IMR-90 (cell line): ENCODE measurements around the gene FAM83C. TPM values are rescaled to one million over a fixed set of nuclear protein-coding genes. Genes with fewer than 3 reads are reported as not detected.

Experiments used
- ATAC-seq: fragments of 200-7000 bp; cut with Tn5 transposase; 2 replicates; pipeline ENCODE4 v1.9.1; 2020; ENCODE audit warnings: low read depth, mild to moderate bottlenecking, moderate library complexity
- BruUV-seq: library from RNA; stranded (reverse); fragments of 400-500 nt; replicated peaks from 2 replicates; lab custom pipeline; 2021; lab: Mats Ljungman, UMichigan
- CTCF ChIA-PET: fragments of 300-600 bp; formaldehyde crosslinking; extraction: SDS; loops from one replicate; lab custom pipeline; 2021; ENCODE audit warnings: antibody characterized with exemption; lab: Yijun Ruan, JAX
- POLR2A ChIA-PET: fragments of 300-600 bp; sonication (Branson Sonifier 250); formaldehyde crosslinking; loops from one replicate; lab custom pipeline; 2022; ENCODE audit warnings: antibody characterized with exemption; ENCODE audit not compliant: unreplicated experiment; lab: Charles Lee
- DNase-seq: peaks from one replicate; pipeline ENCODE4 v3.0.0; 2013
- H2AFZ ChIP-seq: replicated peaks from 2 replicates; pipeline ENCODE3; 2013; ENCODE audit warnings: low read length, mild to moderate bottlenecking; ENCODE audit not compliant: poor library complexity
- H2AK5ac ChIP-seq: 2 replicates; pipeline ENCODE4 v1.6.1; 2013; ENCODE audit warnings: low read depth, low read length, inconsistent platforms
- H2AK9ac ChIP-seq: replicated peaks from 2 replicates; pipeline ENCODE3; 2013; ENCODE audit warnings: mild to moderate bottlenecking, low read depth, low read length, moderate library complexity; ENCODE audit not compliant: poor library complexity
- H2BK120ac ChIP-seq: 2 replicates; pipeline ENCODE4 v1.6.1; 2013; ENCODE audit warnings: low read depth, low read length, inconsistent platforms
- H2BK15ac ChIP-seq: 3 replicates; pipeline ENCODE4 v1.6.1; 2013; ENCODE audit warnings: low read depth, low read length, inconsistent platforms
- H2BK20ac ChIP-seq: 2 replicates; pipeline ENCODE4 v1.6.1; 2013; ENCODE audit warnings: low read depth, mild to moderate bottlenecking, inconsistent platforms, low read length, moderate library complexity
- H2BK5ac ChIP-seq: 2 replicates; pipeline ENCODE4 v1.6.1; 2013; ENCODE audit warnings: mild to moderate bottlenecking, low read depth, low read length, inconsistent platforms; ENCODE audit not compliant: poor library complexity, severe bottlenecking
- H3K14ac ChIP-seq: replicated peaks from 2 replicates; pipeline ENCODE4 v1.6.1; 2013; ENCODE audit warnings: low read depth, low read length, inconsistent platforms
- H3K18ac ChIP-seq: 2 replicates; pipeline ENCODE4 v1.6.1; 2013; ENCODE audit warnings: low read depth, low read length, control low read depth
- H3K23ac ChIP-seq: 2 replicates; pipeline ENCODE4 v1.6.1; 2013; ENCODE audit warnings: low read depth, low read length, inconsistent platforms
- H3K27ac ChIP-seq: 2 replicates; pipeline ENCODE4 v1.5.1; 2013; ENCODE audit warnings: mild to moderate bottlenecking, control low read depth, low read length; ENCODE audit not compliant: insufficient read depth
- H3K27me3 ChIP-seq: 2 replicates; pipeline ENCODE4 v1.6.1; 2013; ENCODE audit warnings: low read length; ENCODE audit not compliant: control insufficient read depth, insufficient read depth
- H3K36me3 ChIP-seq: 2 replicates; pipeline ENCODE4 v1.6.1; 2013; ENCODE audit warnings: low read length, mixed read lengths; ENCODE audit not compliant: control insufficient read depth, insufficient read depth
- H3K4ac ChIP-seq: 2 replicates; pipeline ENCODE4 v1.6.1; 2013; ENCODE audit warnings: low read depth, low read length, inconsistent platforms
- H3K4me1 ChIP-seq: 2 replicates; pipeline ENCODE4 v1.6.1; 2013; ENCODE audit warnings: low read length, mixed read lengths; ENCODE audit not compliant: control insufficient read depth, insufficient read depth
- H3K4me2 ChIP-seq: 2 replicates; pipeline ENCODE4 v1.6.1; 2013; ENCODE audit warnings: low read depth, mild to moderate bottlenecking, control low read depth, low read length, moderate library complexity
- H3K4me3 ChIP-seq: 2 replicates; pipeline ENCODE4 v1.5.1; 2013; ENCODE audit warnings: low read depth, mild to moderate bottlenecking, control low read depth, low read length, moderate library complexity; ENCODE audit not compliant: insufficient read depth
- H3K56ac ChIP-seq: 2 replicates; pipeline ENCODE4 v1.6.1; 2013; ENCODE audit warnings: low read length, inconsistent platforms; ENCODE audit not compliant: insufficient read depth; ENCODE audit errors: extremely low read depth
- H3K79me1 ChIP-seq, 2 experiments: 2 replicates each; pipeline ENCODE4 v1.6.1; 2013; ENCODE audit warnings: low read length in 2 of 2, inconsistent platforms in 1 of 2, low read depth in 1 of 2
- H3K9ac ChIP-seq: 2 replicates; pipeline ENCODE4 v1.6.1; 2013; ENCODE audit warnings: low read depth, low read length, control low read depth
- H3K9me1 ChIP-seq: 2 replicates; pipeline ENCODE4 v1.6.1; 2013; ENCODE audit warnings: low read length, inconsistent platforms; ENCODE audit not compliant: insufficient read depth
- H3K9me3 ChIP-seq: 2 replicates; pipeline ENCODE4 v1.6.1; 2013; ENCODE audit warnings: low read length; ENCODE audit not compliant: control insufficient read depth, insufficient read depth
- H4K20me1 ChIP-seq: 2 replicates; pipeline ENCODE4 v1.6.1; 2013; ENCODE audit warnings: low read length, inconsistent platforms; ENCODE audit not compliant: insufficient read depth
- H4K5ac ChIP-seq: 2 replicates; pipeline ENCODE4 v1.6.1; 2013; ENCODE audit warnings: mild to moderate bottlenecking, low read depth, low read length, control low read depth
- H4K8ac ChIP-seq, 2 experiments: 2 replicates each; pipeline ENCODE4 v1.6.1; 2013; ENCODE audit warnings: low read depth in 2 of 2, low read length in 2 of 2, control low read depth in 1 of 2, inconsistent platforms in 1 of 2
- H4K91ac ChIP-seq: 2 replicates; pipeline ENCODE4 v1.6.1; 2013; ENCODE audit warnings: low read depth, low read length, inconsistent platforms; ENCODE audit not compliant: insufficient read depth
- BHLHE40 ChIP-seq: fragments of 150-350 bp; IDR thresholded peaks from 2 replicates; pipeline ENCODE4 v1.6.1; 2016; ENCODE audit warnings: mild to moderate bottlenecking, low read depth, low read length
- CHD1 ChIP-seq: IDR thresholded peaks from 2 replicates; pipeline ENCODE4 v1.6.1; 2012; ENCODE audit warnings: low read depth, low read length, improper control_type of control experiment
- ELK1 ChIP-seq: fragments of 150-350 bp; IDR thresholded peaks from 2 replicates; pipeline ENCODE4 v1.6.1; 2016; ENCODE audit warnings: low read depth, mild to moderate bottlenecking, low read length, moderate library complexity, borderline replicate concordance
- FOS ChIP-seq: fragments of 150-350 bp; IDR thresholded peaks from 2 replicates; pipeline ENCODE4 v1.6.1; 2016; ENCODE audit warnings: low read depth, low read length
- MAZ ChIP-seq: IDR thresholded peaks from 2 replicates; pipeline ENCODE4 v1.6.1; 2012; ENCODE audit warnings: low read depth, mild to moderate bottlenecking, low read length, improper control_type of control experiment, moderate library complexity, borderline replicate concordance
- MXI1 ChIP-seq: IDR thresholded peaks from 2 replicates; pipeline ENCODE4 v1.6.1; 2012; ENCODE audit warnings: low read depth, mild to moderate bottlenecking, low read length, moderate library complexity, borderline replicate concordance
- NFE2L2 ChIP-seq: fragments of 150-350 bp; IDR thresholded peaks from 2 replicates; pipeline ENCODE4 v1.6.1; 2016; ENCODE audit warnings: low read depth, mild to moderate bottlenecking, low read length
- POLR2A ChIP-seq: IDR thresholded peaks from 2 replicates; pipeline ENCODE4 v1.6.1; 2012; ENCODE audit warnings: mild to moderate bottlenecking, low read depth, low read length
- RAD21 ChIP-seq: IDR thresholded peaks from 2 replicates; pipeline ENCODE4 v1.6.1; 2012; ENCODE audit warnings: low read length, improper control_type of control experiment
- RCOR1 ChIP-seq: IDR thresholded peaks from 2 replicates; pipeline ENCODE4 v1.6.1; 2012; ENCODE audit warnings: mild to moderate bottlenecking, low read length, improper control_type of control experiment; ENCODE audit not compliant: insufficient replicate concordance
- RFX5 ChIP-seq: IDR thresholded peaks from 2 replicates; pipeline ENCODE4 v1.8.0; 2012; ENCODE audit warnings: low read depth, mild to moderate bottlenecking, low read length, moderate library complexity
- USF2 ChIP-seq: fragments of 150-350 bp; IDR thresholded peaks from 2 replicates; pipeline ENCODE4 v1.6.1; 2017; ENCODE audit warnings: mild to moderate bottlenecking, antibody characterized with exemption, low read length, low read depth
- WGBS, 2 experiments: methylation state at CpG; one replicate each; pipeline versions ENCODE4 v1.1.5 to v1.1.7; 2013; ENCODE audit warnings: missing lambda C conversion rate in 2 of 2; ENCODE audit not compliant: insufficient read length in 1 of 2; ENCODE audit errors: extremely low coverage in 2 of 2; 5-methylcytosine and 5-hydroxymethylcytosine counted together
- dilution Hi-C: fragments of 300-500 bp; cut with HindIII; formaldehyde crosslinking; loops from one replicate; pipeline ENCODE4 v1.14.3; 2018; ENCODE audit warnings: low sequenced_read_pairs; ENCODE audit not compliant: unreplicated experiment
- in situ Hi-C: fragments of 300-500 bp; cut with MboI; formaldehyde crosslinking; loops from 3 replicates; pipeline ENCODE4 v1.14.3; 2019; ENCODE audit warnings: low sequenced_read_pairs, inconsistent platforms, mixed read lengths
- intact Hi-C: fragments of 100-400 bp; cut with micrococcal nuclease; formaldehyde crosslinking; loops from 2 replicates; pipeline ENCODE4 v1.10.0; 2022
- polyA plus RNA-seq, 3 experiments: library from polyadenylated mRNA; depleted of rRNA; stranded (reverse); fragments of >200 nt; gene quantifications; 2 replicates each; pipeline ENCODE4 v1.2.3, GENCODE V29; 2012; ENCODE audit warnings: low replicate concordance in 1 of 3
- total RNA-seq: library from RNA; depleted of rRNA; stranded (reverse); fragments of >200 nt; gene quantifications from 2 replicates; pipeline ENCODE4 v1.2.3, GENCODE V29; 2012

The FAM83C gene
- total and polyA plus RNA-seq, 2 of the 4 experiments (the other 2 are of a cell fraction), result 0.02 TPM; not detected in 1

- no peak for TF ChIP-seq RFX5
- TF ChIP-seq NFE2L2, result peak; percentile 92
- TF ChIP-seq ELK1, result no peak
- TF ChIP-seq POLR2A, result no peak
Observed at GRCh38 chr20:35312318-35312717, 20.1 kb upstream of the FAM83C start (continued).

GRCh38 chr20:35311822-35312221, 19.6 kb upstream of the FAM83C start:
- peak overlapping the region; percentile 49 for H4K5ac ChIP-seq
- peak overlapping the region; percentile 62; the same call in 1 of the 2 replicates for H3K18ac ChIP-seq
- no peaks in the 10 kb centered on the region for H3K27me3 ChIP-seq
- peak overlapping the region; percentile 98 for H2BK20ac ChIP-seq
- H3K9ac ChIP-seq, result peak overlapping the region; percentile 18; the same call in 1 of the 2 replicates
- peak overlapping the region; percentile 54 for H2AK5ac ChIP-seq
- H3K27ac ChIP-seq, result peak overlapping the region; percentile 82
- peak overlapping the region; percentile 16; the same call in 1 of the 2 replicates for H3K4me2 ChIP-seq
- H2BK15ac ChIP-seq, result peak overlapping the region; percentile 62
- no peaks in the 10 kb centered on the region for H3K36me3 ChIP-seq
- peak overlapping the region; percentile 51 for H2AK9ac ChIP-seq
- in situ Hi-C loops (no loop called here), dilution Hi-C loops (no loop called here), intact Hi-C loops (no loop called here)
- peaks cover 37% of the 10 kb centered on the region for H3K4me1 ChIP-seq
- DNase-seq (no peak), ATAC-seq (no peak)
- no peaks in the 10 kb centered on the region for H3K9me3 ChIP-seq
- H3K4ac ChIP-seq, result peak overlapping the region; percentile 98
- H3K4me3 ChIP-seq, result no peak overlapping the region
- peak overlapping the region; percentile 86 for H3K56ac ChIP-seq
- H3K9me1 ChIP-seq, result peaks cover 45% of the 10 kb centered on the region
- peak overlapping the region; percentile 50 to 88 for H4K8ac ChIP-seq
- peak overlapping the region; percentile 85 for H3K14ac ChIP-seq
- BruUV-seq, result no TSS peak
- peaks cover 0 to 52% of the 10 kb centered on the region in 2 experiments; a peak in 2 of 4 replicates for H3K79me1 ChIP-seq
- WGBS, 2 experiments, result no CpG with 5 or more reads among the region's 5 CpGs
- ChIA-PET CTCF (interaction anchor here (1.4 kb wide), 1 partner anchor 127 kb away, joined by 3 read pairs; no protein-coding TSS in a partner anchor), POLR2A (interaction anchor here (0.6 kb wide), 1 partner anchor 27 kb away, joined by 4 read pairs; the partner anchor contains the start of gene EIF6)
- H4K20me1 ChIP-seq, result no peaks in the 10 kb centered on the region
- H3K23ac ChIP-seq, result peak overlapping the region; percentile 52; the same call in 1 of the 2 replicates
- no peak overlapping the region for H2AFZ ChIP-seq
- H4K91ac ChIP-seq, result peak overlapping the region; percentile 83
- H2BK5ac ChIP-seq, result peak overlapping the region; percentile 83
- peak overlapping the region; percentile 99 for H2BK120ac ChIP-seq
- no peak for TF ChIP-seq MXI1
- TF ChIP-seq RAD21, result no peak
- TF ChIP-seq MAZ, result no peak
- no peak for TF ChIP-seq FOS
- no peak for TF ChIP-seq RFX5
- TF ChIP-seq CHD1, result no peak
- no peak for TF ChIP-seq USF2
- no peak for TF ChIP-seq BHLHE40
- no peak for TF ChIP-seq NFE2L2
- no peak for TF ChIP-seq ELK1
- no peak for TF ChIP-seq RCOR1
